Hepatocyte (in vitro differentiated cells): ENCODE data around the gene SNRNP70. TPM values are rescaled to one million over a fixed set of nuclear protein-coding genes. Genes with fewer than 3 reads are reported as not detected.
A peak's percentile ranks its signal among the peaks of the same experiment; 100 is the strongest.
"Not testable (repeated sequence)": the region's sequence is repeated elsewhere in the genome, so short reads cannot be mapped to it uniquely, and the experiment has no call there.

Experiments used
- DNase-seq: peaks from one replicate; pipeline ENCODE4 v3.0.0-alpha.2; 2016; ENCODE audit warnings: low spot score
- H2AFZ ChIP-seq: fragments of 200-600 bp; sonication (generic); 2 replicates; pipeline ENCODE4 v1.6.0; 2016; ENCODE audit warnings: antibody characterized with exemption, mild to moderate bottlenecking
- H3K27ac ChIP-seq: fragments of 200-600 bp; sonication (generic); 2 replicates; pipeline ENCODE4 v1.5.1; 2016; ENCODE audit warnings: mild to moderate bottlenecking
- H3K27me3 ChIP-seq: fragments of 200-600 bp; sonication (generic); 2 replicates; pipeline ENCODE4 v1.6.1; 2016
- H3K36me3 ChIP-seq: fragments of 200-600 bp; sonication (generic); replicated peaks from 2 replicates; pipeline ENCODE4 v1.5.1; 2016; ENCODE audit warnings: low read depth; ENCODE audit not compliant: insufficient read depth
- H3K4me1 ChIP-seq: fragments of 200-600 bp; sonication (generic); 2 replicates; pipeline ENCODE4 v1.5.1; 2016; ENCODE audit warnings: mild to moderate bottlenecking, moderate library complexity; ENCODE audit not compliant: insufficient read depth
- H3K4me2 ChIP-seq: fragments of 200-600 bp; sonication (generic); 2 replicates; pipeline ENCODE4 v1.6.0; 2016
- H3K4me3 ChIP-seq: fragments of 200-600 bp; sonication (generic); 2 replicates; pipeline ENCODE4 v1.5.1; 2016; ENCODE audit warnings: mild to moderate bottlenecking
- H3K79me2 ChIP-seq: fragments of 200-600 bp; sonication (generic); 2 replicates; pipeline ENCODE4 v1.6.0; 2017; ENCODE audit warnings: mild to moderate bottlenecking
- H3K9me2 ChIP-seq: fragments of 200-600 bp; sonication (generic); replicated peaks from 2 replicates; pipeline ENCODE4 v1.6.0; 2017; ENCODE audit warnings: mild to moderate bottlenecking; ENCODE audit not compliant: insufficient read depth
- H3K9me3 ChIP-seq: fragments of 200-600 bp; sonication (generic); 2 replicates; pipeline ENCODE4 v1.5.1; 2016; ENCODE audit warnings: low read depth, mild to moderate bottlenecking
- H4K20me1 ChIP-seq: fragments of 200-600 bp; sonication (generic); 2 replicates; pipeline ENCODE4 v1.6.0; 2016; ENCODE audit warnings: mild to moderate bottlenecking; ENCODE audit not compliant: insufficient read depth, poor library complexity, severe bottlenecking
- EZH2 ChIP-seq: fragments of 200-600 bp; sonication (generic); IDR thresholded peaks from 2 replicates; pipeline ENCODE4 v1.6.1; 2016; ENCODE audit warnings: antibody characterized with exemption, mild to moderate bottlenecking, borderline replicate concordance
- EZH2phosphoT487 ChIP-seq: fragments of 200-600 bp; sonication (generic); IDR thresholded peaks from one replicate; pipeline ENCODE4 v1.6.1; 2018; ENCODE audit warnings: antibody characterized with exemption, mild to moderate bottlenecking, low read depth, moderate library complexity; ENCODE audit not compliant: unreplicated experiment, severe bottlenecking
- whole genome bisulfite sequencing: methylation state at CpG from one replicate; pipeline ENCODE4 v1.1.6; 2016; ENCODE audit warnings: low lambda C conversion rate; ENCODE audit errors: missing lambda C conversion rate; 5-methylcytosine and 5-hydroxymethylcytosine counted together
- polyA plus RNA-seq: library from polyadenylated mRNA; unstranded; fragments of >200 nt; fragmentation: Nextera tagmentation; extraction: Ambion mirVana; gene quantifications from 2 replicates; pipeline ENCODE4 v1.2.1, GENCODE V29; 2016
- total RNA-seq: library from RNA; depleted of rRNA; stranded (reverse); fragments of >200 nt; gene quantifications from 2 replicates; pipeline ENCODE4 v1.2.3, GENCODE V29; 2014
- TF ChIP-seq, protein P1 (sequence below): fragments of 200-600 bp; sonication (generic); IDR thresholded peaks from 2 replicates; pipeline ENCODE4 v1.5.1; 2016; ENCODE audit warnings: antibody characterized with exemption, mild to moderate bottlenecking; ENCODE audit not compliant: poor library complexity

SNRNP70 gene
- total and polyA plus RNA-seq, 2 experiments from 2014 or later = 190 to 248 TPM

DNA sequence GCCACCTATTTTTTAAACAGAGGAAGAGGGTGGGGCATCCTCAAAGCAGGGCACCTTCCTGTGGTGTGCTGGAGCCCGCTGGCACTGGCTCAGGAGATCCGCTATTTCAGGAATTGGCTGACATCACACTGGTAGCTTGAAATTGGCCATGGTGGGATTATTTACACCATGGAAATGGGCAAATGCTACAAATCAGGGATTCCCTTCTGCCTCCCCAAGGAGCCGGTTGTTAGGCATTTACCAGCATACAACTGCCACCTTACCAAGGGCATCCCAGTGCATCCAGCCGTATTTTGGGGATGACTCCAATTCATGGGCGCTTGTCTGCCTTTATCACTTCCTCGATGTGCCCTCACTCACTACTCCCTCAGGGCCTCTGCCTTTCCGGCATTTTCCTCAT lies 55.7 kb downstream of the SNRNP70 start:
- no peaks in the 10 kb centered on the region for H4K20me1 ChIP-seq
- H3K27ac ChIP-seq = no peak overlapping the region
- TF ChIP-seq, protein P1, sequence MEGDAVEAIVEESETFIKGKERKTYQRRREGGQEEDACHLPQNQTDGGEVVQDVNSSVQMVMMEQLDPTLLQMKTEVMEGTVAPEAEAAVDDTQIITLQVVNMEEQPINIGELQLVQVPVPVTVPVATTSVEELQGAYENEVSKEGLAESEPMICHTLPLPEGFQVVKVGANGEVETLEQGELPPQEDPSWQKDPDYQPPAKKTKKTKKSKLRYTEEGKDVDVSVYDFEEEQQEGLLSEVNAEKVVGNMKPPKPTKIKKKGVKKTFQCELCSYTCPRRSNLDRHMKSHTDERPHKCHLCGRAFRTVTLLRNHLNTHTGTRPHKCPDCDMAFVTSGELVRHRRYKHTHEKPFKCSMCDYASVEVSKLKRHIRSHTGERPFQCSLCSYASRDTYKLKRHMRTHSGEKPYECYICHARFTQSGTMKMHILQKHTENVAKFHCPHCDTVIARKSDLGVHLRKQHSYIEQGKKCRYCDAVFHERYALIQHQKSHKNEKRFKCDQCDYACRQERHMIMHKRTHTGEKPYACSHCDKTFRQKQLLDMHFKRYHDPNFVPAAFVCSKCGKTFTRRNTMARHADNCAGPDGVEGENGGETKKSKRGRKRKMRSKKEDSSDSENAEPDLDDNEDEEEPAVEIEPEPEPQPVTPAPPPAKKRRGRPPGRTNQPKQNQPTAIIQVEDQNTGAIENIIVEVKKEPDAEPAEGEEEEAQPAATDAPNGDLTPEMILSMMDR = no peak
- no peak for TF ChIP-seq EZH2
- no peak for TF ChIP-seq EZH2phosphoT487
- H3K4me1 ChIP-seq = no peaks in the 10 kb centered on the region
- H3K27me3 ChIP-seq = no peaks in the 10 kb centered on the region
- H3K9me2 ChIP-seq = no peaks in the 10 kb centered on the region
- H3K4me3 ChIP-seq = no peak overlapping the region
- no peak overlapping the region for H2AFZ ChIP-seq
- H3K4me2 ChIP-seq = no peak overlapping the region
- DNase-seq = no peak
- H3K9me3 ChIP-seq = no peaks in the 10 kb centered on the region
- no peaks in the 10 kb centered on the region for H3K79me2 ChIP-seq
- no peaks in the 10 kb centered on the region for H3K36me3 ChIP-seq
- 89% methylated on average over 7 of the region's 7 CpGs for WGBS

DNA sequence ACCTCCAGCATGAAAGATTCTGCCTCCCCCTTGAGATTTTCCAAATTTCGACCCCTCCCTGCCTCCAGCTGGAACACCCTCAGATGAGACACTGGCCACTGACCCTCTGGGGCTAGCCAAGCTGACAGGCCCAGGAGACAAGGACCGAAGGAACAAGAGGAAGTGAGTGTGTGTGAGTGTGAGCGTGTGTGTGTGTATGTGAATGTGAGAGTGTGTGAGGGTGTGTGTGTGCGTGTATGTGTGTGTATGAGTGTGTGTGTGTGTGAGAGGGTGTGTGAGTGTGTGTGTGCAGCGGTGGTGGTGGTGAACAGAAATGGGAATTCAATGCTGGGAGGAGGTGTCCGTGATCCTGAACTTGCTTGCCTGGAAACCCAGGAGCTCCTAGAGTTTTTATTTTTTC lies 56.1 kb downstream of the SNRNP70 start:
- Histone ChIP-seq H3K27ac (no peak overlapping the region), H3K9me2 (no peaks in the 10 kb centered on the region), H3K27me3 (no peaks in the 10 kb centered on the region), H4K20me1 (no peaks in the 10 kb centered on the region), H3K4me1 (no peaks in the 10 kb centered on the region), H3K36me3 (no peaks in the 10 kb centered on the region), H3K4me2 (no peak overlapping the region), H3K4me3 (no peak overlapping the region), H3K9me3 (no peaks in the 10 kb centered on the region), H2AFZ (no peak overlapping the region), H3K79me2 (no peaks in the 10 kb centered on the region)
- DNase-seq = no peak
- WGBS = 87% methylated on average over 6 of the region's 6 CpGs
- TF ChIP-seq EZH2 = no peak

DNA sequence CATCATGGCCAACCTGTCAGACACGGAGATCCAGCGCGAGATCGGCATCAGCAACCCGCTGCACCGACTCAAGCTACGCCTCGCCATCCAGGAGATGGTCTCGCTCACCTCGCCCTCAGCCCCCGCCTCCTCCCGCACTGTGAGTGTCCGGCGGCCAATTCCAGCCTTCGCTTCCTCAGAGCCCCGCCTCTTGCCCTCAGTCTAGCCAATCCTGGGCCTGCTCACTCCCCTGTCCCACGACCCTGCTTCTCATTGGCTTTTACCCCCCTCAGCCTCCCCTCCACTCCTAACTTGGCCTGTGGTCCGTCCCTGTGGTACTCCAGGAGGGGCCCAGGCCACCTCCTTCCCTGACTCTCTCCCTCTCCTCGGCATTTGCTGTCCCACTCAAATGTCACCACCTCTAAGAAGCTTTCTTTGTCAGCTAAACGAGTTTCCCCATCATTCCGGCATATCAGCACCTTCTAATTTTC lies 57.6 kb downstream of the SNRNP70 start:
- Histone ChIP-seq H4K20me1 (no peaks in the 10 kb centered on the region), H3K27me3 (no peaks in the 10 kb centered on the region), H3K4me3 (no peak overlapping the region), H2AFZ (peak overlapping the region; percentile 61), H3K4me2 (peak overlapping the region; percentile 84), H3K36me3 (no peaks in the 10 kb centered on the region), H3K4me1 (no peaks in the 10 kb centered on the region), H3K9me2 (no peaks in the 10 kb centered on the region), H3K27ac (no peak overlapping the region), H3K9me3 (no peaks in the 10 kb centered on the region), H3K79me2 (no peaks in the 10 kb centered on the region)
- WGBS = 6% methylated on average over 20 of the region's 21 CpGs
- peak; percentile 93 for DNase-seq
- TF ChIP-seq EZH2phosphoT487 (no peak), EZH2 (no peak)
- TF ChIP-seq, protein P1 = no peak

DNA sequence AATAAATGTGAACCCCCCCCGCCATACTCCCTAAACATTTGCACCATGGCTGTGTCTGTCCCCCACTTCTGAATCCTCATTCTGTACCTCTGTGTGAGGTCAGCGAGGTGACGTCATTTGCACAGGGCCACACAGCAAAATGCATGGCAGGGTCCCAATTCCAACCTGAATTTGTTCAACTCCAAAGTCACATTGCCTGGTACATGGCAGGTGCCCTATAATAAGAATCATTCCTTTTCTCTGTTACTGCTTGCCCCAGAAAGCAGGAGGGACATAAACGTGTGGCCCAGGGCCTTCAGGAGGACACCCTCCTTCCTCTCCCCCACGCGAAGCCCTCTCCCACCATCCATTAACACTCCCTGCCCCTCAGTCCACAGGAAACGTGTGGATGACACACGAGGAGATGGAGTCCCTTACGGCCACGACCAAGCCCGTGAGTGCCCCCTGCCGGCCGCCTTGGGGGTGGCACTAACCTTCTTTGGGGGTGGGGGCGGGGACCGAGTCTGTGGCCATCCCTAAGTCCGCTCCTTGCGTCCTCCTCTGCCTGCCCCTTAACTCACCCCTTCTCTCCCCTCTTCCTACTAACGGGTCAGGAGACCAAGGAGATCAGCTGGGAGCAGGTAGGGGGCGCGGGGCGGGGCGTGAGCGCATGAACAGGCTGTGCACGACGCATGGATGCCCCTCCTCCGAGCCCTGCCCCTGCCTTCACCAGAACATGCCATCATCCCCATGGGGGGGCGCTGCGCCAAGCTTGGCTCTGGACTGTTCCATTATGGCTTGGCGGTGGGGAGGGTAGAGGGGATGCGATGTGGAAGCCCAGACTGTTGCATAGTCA lies 60.5 kb downstream of the SNRNP70 start:
- TF ChIP-seq, protein P1 = peak; percentile 76
- TF ChIP-seq EZH2phosphoT487 = no peak
- DNase-seq = peak; percentile 78
- no peaks in the 10 kb centered on the region for H3K9me3 ChIP-seq
- no peak overlapping the region for H3K27ac ChIP-seq
- no peaks in the 10 kb centered on the region for H3K79me2 ChIP-seq
- peak overlapping the region; percentile 72 for H3K4me2 ChIP-seq
- peaks cover 10% of the 10 kb centered on the region for H3K4me1 ChIP-seq
- no peaks in the 10 kb centered on the region for H3K36me3 ChIP-seq
- no peaks in the 10 kb centered on the region for H3K9me2 ChIP-seq
- H4K20me1 ChIP-seq = no peaks in the 10 kb centered on the region
- H3K4me3 ChIP-seq = no peak overlapping the region
- 9% methylated on average over 29 of the region's 30 CpGs for WGBS
- no peak overlapping the region for H2AFZ ChIP-seq
- H3K27me3 ChIP-seq = no peaks in the 10 kb centered on the region

DNA sequence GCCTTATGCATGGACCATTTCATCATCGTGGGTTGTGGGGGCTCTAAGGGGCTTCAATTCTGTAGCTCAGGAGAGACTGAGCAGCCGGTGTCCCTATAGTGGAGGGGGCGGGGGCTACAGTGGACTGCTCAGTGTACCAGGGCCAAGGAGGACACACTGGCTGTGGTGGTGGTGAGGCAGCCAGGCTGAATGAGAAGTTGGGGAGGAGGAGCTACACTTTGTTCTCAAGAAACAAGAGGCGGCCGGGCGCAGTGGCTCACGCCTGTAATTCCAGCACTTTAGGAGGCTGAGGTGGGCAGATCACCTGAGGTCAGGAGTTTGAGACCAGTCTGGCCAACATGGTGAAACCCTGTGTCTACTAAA lies 61.1 kb downstream of the SNRNP70 start:
- H3K4me3 ChIP-seq = not testable (repeated sequence)

More for the DNA sequence above, 61.1 kb downstream of the SNRNP70 start:
- H4K20me1 ChIP-seq, H3K27me3 ChIP-seq, H3K9me3 ChIP-seq, H3K79me2 ChIP-seq, H3K27ac ChIP-seq, DNase-seq, H3K36me3 ChIP-seq, H3K9me2 ChIP-seq, H2AFZ ChIP-seq: not testable (repeated sequence)
- 19% methylated on average over 6 of the region's 7 CpGs for WGBS
- peaks cover 16% of the 10 kb centered on the region for H3K4me1 ChIP-seq
- H3K4me2 ChIP-seq = peak overlapping the region; percentile 72
